GM18508 (cell line): ENCODE results near the gene CFAP52.
"Not testable (repeated sequence)": the region's sequence is repeated elsewhere in the genome, so short reads cannot be mapped to it uniquely, and the experiment has no call there.

Experiments
- ATAC-seq: cut with Tn5 transposase; IDR thresholded peaks from one replicate; pipeline ENCODE4 v1.9.1; 2021; ENCODE audit warnings: moderate number of reproducible peaks; ENCODE audit not compliant: insufficient read depth, unreplicated experiment

The CFAP52 gene, protein sequence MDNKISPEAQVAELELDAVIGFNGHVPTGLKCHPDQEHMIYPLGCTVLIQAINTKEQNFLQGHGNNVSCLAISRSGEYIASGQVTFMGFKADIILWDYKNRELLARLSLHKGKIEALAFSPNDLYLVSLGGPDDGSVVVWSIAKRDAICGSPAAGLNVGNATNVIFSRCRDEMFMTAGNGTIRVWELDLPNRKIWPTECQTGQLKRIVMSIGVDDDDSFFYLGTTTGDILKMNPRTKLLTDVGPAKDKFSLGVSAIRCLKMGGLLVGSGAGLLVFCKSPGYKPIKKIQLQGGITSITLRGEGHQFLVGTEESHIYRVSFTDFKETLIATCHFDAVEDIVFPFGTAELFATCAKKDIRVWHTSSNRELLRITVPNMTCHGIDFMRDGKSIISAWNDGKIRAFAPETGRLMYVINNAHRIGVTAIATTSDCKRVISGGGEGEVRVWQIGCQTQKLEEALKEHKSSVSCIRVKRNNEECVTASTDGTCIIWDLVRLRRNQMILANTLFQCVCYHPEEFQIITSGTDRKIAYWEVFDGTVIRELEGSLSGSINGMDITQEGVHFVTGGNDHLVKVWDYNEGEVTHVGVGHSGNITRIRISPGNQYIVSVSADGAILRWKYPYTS

DNA sequence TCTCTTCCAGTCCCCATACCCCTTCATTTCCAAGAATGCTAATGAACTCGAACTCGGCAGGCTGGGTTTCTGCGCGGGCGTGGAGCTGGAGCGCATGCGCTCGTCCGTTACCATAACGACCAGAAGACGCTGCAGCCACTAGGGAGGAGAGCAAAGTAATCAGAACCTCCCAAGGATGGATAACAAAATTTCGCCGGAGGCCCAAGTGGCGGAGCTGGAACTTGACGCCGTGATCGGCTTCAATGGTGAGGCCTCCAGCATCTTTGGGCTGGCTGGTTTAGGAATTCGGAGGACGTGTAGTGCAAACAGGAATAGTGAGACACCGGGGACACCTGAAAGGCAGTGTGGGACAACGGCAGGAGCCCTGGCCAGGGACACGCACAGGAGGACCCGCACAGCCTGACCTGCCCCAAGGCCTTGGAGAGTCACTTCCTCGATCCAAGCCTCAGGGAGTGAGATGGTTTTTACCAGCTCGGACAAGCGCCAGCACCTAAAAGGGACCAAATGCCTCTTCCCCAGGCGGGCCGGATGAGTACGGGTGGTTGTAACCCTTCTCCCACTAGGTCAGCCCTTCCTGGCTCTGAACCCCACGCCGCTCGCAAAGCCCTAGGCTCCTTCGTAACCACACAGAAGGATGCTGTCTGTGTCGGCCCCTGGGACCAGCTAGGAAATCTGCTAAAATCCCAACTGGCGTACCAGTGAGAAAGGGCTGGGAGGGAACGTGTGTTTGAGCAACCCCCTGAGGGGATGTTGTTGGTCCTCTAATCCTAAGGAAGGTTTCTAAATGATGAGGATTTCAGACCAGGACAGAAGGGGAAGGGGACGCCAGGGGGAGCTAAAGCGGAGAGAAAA, at the start of gene CFAP52:
Gene CFAP52, plus strand, starts transcription at position 122 of the 852 bp plus-strand sequence. Its CDS starts 54 bp downstream, at position 176.
- ATAC-seq = no peak

DNA sequence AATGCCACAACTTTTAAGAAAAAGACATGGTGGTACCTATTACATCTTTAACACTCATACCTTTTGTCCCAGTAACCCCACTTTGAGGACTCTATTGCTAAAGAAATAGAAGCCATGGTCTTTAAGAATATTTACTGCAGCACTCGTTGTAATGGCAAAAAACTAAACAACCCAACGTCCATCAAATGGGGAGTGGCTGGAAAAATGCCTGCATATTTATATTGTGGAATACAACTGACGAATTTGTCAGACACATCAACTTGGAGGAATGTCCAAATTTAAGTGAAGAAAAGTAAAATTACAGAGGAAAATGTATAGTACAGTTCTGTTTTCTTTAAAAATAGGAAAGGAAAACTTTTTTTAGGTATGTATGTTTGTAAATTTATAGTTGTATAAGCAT, 48.7 kb upstream of the CFAP52 start:
- no peak for ATAC-seq

DNA sequence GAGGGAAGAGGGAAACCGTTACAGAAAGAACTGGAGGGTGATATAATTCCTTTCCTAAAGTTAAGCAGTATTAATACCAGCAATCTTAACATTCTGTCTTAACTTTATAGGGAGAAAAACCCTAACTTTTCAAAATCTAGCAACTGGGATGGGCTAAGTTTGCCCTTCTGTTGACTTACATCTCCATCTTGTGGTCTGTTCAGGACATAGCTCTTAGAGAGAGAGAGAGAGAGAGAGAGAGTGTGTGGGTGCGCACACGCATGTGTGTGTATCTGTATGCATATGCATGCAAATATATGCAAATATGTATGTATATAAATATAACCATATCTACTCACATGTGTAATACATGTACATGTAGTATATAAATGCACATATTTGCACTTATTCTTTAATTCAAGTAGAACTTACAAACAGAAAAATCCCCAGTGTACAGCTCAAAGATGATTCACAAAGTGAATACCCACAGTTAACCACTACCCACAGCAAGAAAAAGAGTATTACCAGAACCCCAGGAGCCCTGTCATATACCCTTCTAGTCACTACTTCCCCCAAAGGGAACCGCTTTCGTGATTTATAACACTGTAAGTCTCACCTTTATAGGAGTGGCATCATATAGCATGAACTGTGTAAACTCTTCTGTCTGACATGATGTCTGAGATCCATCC, 47.3 kb upstream of the CFAP52 start:
- no peak for ATAC-seq

DNA sequence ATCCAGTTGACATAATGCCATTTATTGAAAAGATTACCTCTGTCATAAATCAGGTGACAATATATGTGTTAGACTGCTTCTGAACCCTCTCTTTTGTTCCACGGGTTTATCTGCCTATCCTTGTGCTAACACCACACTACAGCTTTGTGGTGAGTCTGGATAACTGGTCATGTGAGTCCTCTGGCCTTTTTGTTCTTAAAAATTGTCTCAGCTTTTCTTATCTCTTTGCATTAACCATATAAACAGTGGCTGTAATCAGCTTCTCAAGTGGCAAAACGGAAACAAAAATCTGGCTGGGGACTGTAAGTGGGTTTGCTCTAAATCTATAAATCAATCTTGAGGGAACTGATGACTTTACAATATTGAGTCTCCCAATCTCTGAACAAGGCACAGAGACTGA, 45.4 kb upstream of the CFAP52 start:
- ATAC-seq = no peak

DNA sequence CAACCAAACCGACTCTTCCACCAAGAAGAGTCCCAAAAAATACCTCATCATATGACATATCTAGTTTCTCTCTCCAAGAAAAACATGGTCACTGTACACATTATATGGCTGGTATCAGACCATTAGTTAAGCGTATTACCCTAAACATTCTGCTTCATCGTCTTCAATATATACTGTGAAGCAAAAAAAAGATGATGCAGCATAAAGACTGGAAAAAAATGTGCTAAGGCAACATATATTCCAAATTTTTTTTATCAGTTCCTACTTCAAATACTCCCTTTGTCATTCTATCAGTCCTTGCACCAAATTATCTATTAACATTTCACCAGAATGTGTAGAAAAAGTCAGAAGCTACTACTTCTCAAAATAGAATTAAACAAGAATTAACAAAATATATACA, 43.7 kb upstream of the CFAP52 start:
- no peak for ATAC-seq

DNA sequence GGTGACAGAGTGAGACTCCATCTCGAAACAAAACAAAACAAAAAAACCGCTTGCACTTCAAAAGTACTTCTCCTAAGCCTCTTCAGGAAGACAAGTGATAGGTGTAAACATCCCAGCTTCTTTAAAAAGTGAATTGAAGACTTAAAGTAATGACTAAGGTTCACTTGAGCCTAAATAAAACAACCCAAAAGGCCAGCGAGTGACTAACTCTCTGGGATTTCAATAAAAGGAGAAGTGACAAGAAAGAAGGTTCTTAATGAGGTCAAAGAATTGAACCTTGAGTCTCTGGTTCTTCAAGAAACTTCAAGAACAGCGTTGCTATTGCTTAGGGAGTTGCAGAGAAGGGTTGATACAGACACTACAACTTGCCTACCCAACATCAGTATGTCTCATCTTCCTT, 43.0 kb upstream of the CFAP52 start:
- no peak for ATAC-seq

DNA sequence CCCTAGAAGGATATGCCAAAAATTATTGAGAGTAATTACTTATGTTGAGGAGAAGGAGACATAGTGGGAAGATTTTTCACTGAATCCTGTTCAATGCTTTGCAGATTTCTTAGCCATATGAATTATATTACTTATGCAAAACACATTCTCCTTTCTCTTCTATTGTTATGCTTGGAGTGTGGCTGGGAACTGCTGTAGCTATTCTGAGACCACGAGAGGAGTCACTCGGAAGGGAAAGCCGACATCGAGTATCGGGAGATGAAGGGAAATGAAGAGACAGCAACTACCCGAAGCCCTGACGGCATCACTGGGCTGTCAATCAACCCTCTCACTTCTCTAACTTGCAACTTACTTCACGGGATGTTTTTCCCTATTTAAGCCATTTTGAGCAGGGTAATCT, 40.4 kb upstream of the CFAP52 start:
- no peak for ATAC-seq

DNA sequence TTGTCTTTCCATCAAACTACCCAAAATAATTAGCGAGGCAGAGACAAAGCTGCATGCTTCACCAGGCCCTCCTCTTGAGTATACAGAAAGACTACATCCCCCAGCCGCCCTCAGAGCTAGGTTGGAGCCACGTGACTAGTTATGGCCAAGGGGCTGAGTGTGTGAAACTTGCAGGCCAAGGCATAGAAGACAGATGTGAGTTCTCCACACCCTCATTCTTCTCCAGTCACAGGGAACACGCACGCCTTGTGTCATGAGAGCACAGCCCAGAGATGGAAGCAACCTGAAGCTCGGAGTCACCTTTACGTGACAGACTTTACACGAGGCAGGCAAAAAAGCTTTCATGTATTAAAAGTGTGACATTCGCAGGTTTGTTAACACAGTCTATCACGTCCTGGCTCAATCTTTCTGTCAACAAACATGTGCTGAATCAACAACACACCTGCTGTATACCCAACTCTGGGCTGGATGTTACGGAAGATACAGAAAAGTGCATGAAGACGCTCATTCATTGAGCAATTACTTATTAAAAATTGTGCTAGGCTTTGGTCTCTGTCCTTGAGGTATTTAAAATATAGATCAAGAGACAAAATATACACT, 39.2 kb upstream of the CFAP52 start:
- ATAC-seq = no peak

DNA sequence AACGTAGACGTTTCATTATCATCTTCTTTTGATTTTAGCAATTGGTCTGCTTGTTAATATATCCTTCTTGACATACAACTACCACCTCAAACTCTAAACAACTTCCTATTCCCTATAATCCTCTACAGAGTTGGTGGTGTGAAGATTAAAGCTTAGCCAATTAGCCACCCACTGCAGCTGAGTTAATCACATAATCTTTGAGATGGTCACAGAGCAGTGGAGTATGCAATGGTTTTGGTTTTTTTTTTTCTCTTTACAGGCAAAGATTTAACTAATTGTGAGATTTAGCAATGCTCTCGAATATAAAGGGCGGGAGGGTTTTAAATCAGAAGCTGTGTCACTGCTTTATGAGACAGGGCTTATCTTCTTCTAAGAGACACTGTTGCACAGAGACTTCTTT, 37.8 kb upstream of the CFAP52 start:
- no peak for ATAC-seq

DNA sequence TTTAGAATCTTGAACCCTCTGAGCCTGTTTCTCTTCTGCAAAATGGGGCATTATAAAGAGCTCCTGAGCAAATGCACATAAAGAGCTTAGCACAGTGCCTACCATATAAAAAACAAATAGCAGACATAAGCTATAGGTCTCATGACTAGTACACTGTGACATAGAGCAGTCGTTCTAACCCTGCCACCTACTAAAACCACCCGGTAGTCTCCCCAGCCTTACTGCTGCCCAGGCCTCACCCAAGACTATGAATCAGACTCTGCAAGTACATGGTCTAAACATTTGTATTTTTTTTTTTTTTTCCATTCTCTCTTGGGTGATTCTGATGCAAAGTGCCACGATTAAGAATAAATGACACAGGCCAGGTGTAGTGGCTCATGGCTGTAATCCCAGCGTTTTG, 34.7 kb upstream of the CFAP52 start:
- no peak for ATAC-seq

DNA sequence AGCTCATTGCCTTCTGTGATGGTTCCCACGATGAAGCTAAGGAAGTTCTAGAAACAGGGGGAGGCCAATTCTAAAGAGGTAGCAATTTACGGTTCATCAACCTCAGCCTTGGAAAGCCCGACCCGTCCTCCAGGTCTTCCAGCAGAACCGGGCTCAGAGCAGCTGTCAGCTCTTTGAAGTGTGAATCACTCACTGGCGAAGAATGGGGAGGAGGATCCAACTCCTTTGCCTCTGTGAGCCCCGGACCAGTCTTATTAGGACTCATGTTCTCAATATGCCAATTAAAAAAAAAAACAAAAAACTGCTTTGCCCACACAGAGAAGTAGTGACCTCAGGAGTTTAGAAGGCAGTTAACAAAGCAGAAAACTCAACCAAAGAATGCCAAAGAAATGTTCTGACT, 32.2 kb upstream of the CFAP52 start:
- no peak for ATAC-seq

DNA sequence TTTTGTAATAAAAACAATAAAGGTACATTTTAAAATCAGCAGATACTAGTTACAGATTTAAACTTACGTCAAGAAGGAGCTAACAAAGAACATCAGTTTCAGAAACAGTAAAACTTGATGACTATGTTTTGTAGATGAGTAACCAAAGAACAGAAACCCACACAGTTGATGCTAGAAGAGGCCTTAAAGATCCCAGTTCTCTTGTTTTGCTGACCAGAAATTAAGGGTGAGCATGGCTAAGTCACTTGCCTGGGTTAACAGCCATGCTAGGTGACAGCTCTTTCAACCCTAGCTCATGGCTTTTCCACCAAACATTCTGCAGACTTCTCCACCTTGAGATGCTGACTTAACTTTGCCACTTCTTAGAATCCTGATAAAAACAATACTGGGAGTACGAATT, 27.2 kb upstream of the CFAP52 start:
- no peak for ATAC-seq

DNA sequence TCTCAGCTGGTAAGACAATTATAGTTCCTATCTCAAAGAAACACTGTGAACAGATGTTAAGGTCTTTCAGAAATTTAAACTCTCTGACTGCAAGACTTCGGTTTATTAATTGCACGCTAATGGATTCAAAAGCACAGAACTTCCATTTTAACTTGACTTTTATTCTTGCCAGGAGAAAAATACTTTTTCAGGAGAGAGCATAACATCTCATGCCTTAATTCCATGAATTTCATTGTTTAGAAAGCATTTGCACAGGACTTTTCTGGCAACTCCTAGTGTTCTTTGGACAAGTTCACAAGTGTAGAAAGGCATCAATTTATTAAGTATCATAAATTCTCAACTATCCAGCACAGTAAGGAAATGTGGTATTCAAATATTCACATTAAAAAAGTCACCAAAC, 23.3 kb upstream of the CFAP52 start:
- ATAC-seq = no peak

DNA sequence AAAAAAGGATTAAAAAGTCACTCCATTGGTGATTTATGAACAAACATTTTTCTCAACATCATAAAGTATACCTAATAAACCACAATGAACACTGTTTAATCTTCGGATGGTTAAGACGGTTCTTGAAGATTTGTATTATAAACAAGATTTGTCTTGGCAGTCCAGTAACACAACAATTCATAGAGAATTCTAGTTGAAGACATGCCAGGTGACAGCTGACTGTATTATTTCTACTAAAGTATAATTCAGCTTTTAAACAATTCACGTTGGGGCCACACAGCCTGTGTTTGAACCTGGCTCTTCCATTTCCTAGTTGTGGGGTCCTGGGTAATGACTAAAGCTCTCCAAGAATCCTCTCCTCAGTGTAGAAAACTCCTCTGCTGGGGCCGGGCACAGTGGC, 22.8 kb upstream of the CFAP52 start:
- no peak for ATAC-seq

DNA sequence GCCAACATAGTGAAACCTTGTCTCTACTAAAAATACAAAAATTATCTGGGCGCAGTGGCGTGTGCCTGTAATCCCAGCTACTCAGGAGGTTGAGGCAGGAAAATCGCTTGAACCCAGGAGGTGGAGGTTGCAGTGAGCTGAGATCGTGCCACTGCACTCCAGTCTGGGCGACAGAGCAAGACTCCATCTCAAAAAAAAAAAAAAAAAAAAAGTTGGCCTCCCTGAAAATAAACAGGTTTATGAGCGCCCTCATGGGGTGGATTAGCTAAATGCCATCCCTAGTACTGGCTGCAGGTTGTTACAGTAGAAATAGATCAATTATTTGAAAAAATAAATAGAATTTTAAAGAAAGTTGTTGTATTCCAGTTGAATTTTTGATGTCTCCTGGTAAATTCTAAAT, 21.7 kb upstream of the CFAP52 start:
- ATAC-seq = not testable (repeated sequence)

DNA sequence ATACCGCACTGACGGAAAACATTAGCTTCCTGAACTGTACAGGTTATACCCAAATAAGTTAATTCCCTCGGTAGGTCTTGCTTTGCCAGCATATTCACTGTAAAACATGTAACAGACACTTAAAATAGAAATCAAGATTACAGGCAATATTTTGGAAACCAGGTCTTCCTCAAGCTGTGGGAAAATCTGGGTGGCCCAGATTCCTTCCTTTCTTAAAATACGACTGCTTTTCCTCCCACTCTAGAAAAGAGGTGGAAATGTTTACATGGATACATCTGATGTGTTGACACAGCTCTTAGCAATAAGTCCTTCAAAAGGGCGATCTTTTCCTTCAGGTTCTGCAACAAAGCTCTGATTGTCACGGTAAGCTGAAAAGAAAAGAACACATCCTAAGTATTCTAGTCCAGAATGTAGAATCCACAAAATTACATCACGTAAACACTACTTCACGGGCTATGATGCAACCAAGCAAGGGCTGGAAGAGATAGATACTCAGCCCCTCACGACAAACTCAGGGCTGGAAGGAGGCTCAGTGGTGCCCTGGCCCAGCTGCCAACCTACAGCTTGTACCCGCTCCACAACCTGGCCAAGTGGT, 19.2 kb upstream of the CFAP52 start:
- no peak for ATAC-seq

DNA sequence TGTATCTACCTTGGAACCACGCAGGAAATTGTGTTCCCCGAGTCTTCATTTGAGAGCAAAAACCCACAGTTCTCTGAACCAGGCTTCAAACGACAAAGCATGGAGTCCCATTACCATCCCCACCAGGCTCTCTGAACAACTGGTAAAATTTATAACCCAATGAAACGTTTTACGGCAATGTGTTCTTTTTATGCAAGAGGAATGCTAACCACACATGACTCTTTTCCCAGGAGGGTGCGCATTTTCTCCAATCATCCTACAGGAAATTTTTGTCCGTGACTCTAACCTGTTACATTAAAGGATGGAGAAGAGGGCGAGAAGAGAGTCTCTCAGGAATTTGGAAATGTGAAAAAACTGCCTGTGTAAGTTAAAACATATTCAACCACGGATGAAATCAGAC, 18.6 kb upstream of the CFAP52 start:
- no peak for ATAC-seq

DNA sequence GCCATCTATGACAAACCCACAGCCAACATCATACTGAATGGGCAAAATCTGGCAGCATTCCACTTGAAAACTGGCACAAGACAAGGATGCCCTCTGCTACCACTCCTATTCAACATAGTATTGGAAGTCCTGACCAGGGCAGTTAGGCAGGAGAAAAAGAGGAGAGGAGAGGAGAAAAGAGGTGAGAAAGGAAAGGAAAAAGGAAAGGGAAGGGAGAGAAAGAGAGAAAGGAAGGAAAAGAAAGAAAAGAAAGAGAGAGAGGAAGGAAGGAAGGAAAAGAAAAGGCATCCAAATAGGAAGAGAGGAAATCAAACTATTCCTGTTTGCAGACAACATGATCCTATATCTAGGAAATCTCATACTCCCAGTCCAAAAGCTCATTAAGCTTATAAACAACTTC, 12.3 kb upstream of the CFAP52 start:
- no peak for ATAC-seq

DNA sequence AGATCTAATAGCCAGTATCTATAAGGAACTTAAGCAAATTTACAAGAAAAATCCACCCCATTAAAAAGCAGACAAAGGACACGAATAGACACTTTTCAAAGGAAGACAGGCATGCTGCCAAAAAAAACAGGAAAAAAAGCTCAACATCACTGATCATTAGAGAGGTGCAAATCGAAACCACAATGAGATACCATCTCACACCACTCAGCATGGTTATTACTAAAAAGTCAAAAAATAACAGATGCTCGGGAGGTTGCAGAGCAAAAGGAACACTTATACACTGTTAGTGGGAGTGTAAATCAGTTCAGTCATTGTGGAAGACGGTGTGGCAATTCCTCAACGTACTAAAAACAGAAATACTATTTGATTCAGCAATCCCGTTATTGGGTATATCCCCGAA, 10.4 kb upstream of the CFAP52 start:
- ATAC-seq = no peak

DNA sequence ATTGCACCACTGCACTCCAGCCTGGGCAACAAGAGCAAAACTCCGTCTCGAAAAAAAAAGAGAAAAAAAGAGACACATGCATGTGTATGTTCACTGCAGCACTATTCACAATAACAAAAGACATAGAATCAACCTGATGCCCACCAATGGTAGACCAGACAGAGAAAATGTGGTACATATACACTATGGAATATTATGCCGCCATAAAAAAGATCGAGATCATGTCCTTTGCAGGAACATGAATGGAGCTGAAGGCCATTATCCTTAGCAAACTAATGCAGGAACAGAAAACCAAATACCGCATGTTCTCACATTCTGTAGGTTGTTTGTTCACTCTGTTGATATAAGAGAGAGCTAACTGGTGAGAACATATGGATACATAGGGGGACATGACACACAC, 9.7 kb upstream of the CFAP52 start:
- ATAC-seq = not testable (repeated sequence)
